HepG2 (cell line): ENCODE results near the gene IL2. TPM values are rescaled to one million over a fixed set of nuclear protein-coding genes. Genes with fewer than 3 reads are reported as not detected.

ENCODE experiments used
- ATAC-seq: fragments of 200-7000 bp; cut with Tn5 transposase; 3 replicates; pipeline ENCODE4 v1.9.1; 2020; ENCODE audit warnings: mild to moderate bottlenecking, moderate library complexity
- BruUV-seq: library from RNA; stranded (reverse); fragments of 400-500 nt; replicated peaks from 2 replicates; lab custom pipeline; 2021; lab: Mats Ljungman, UMichigan
- CTCF ChIA-PET: fragments of 300-600 bp; formaldehyde crosslinking; extraction: SDS; loops from one replicate; lab custom pipeline; 2021; ENCODE audit warnings: low total read pairs, inconsistent platforms, low intra/inter-chr PET ratio; lab: Yijun Ruan, JAX
- POLR2A ChIA-PET: fragments of 350-600 bp; sonication (Branson Sonifier 250); formaldehyde crosslinking; loops from one replicate; lab custom pipeline; 2020; ENCODE audit warnings: antibody characterized with exemption, inconsistent platforms; lab: Yijun Ruan, JAX
- DNase-seq: peaks from one replicate; pipeline ENCODE4 v3.0.0-alpha.2; 2015; ENCODE audit warnings: low spot score
- FAIRE-seq: peaks from 3 replicates; lab custom pipeline; 2011; peaks lifted over from hg19 to GRCh38; lab: Jason Lieb, UNC
- H2AFZ ChIP-seq: one replicate; pipeline ENCODE4 v1.6.1; 2011; ENCODE audit warnings: low read length, inconsistent platforms
- H3K27ac ChIP-seq: fragments of 300-600 bp; 3 replicates; pipeline ENCODE4 v1.8.0; 2011; ENCODE audit warnings: mixed run types, mild to moderate bottlenecking, mixed read lengths, low read length, inconsistent platforms; ENCODE audit not compliant: insufficient read depth; ENCODE audit errors: extremely low read length
- H3K27me3 ChIP-seq, 2 experiments: fragments of 200-600 bp in 1 of 2; 2 replicates in 1 of 2; 3 replicates in 1 of 2; pipeline versions ENCODE4 v1.6.0 to v1.8.0; 2011; ENCODE audit warnings: low read length in 2 of 2, mild to moderate bottlenecking in 2 of 2, moderate library complexity in 2 of 2, inconsistent platforms in 1 of 2; ENCODE audit not compliant: insufficient read depth in 2 of 2, control insufficient read depth in 1 of 2
- H3K36me3 ChIP-seq, 2 experiments: fragments of 200-600 bp in 1 of 2; replicated peaks in 1 of 2; 2 replicates in 1 of 2; 3 replicates in 1 of 2; pipeline versions ENCODE4 v1.5.1 to v1.8.0; 2011; ENCODE audit warnings: low read length in 2 of 2, inconsistent platforms in 1 of 2; ENCODE audit not compliant: insufficient read depth in 2 of 2, control insufficient read depth in 1 of 2
- H3K4me1 ChIP-seq: 2 replicates; pipeline ENCODE4 v1.5.1; 2012; ENCODE audit warnings: low read length, inconsistent platforms; ENCODE audit not compliant: insufficient read depth
- H3K4me2 ChIP-seq: 2 replicates; pipeline ENCODE4 v1.6.0; 2011; ENCODE audit warnings: low read depth, low read length, inconsistent platforms
- H3K4me3 ChIP-seq, 3 experiments: fragments of 200-600 bp in 1 of 3; sonication (generic), shearing (Covaris generic) in 1 of 3; replicated peaks in 1 of 3; 2 replicates each; pipeline ENCODE4 v1.5.1; 2011 to 2016; ENCODE audit warnings: low read length in 3 of 3, inconsistent platforms in 2 of 3, low read depth in 2 of 3, mild to moderate bottlenecking in 2 of 3, control low read depth in 1 of 3, mixed read lengths in 1 of 3; ENCODE audit not compliant: insufficient read depth in 1 of 3
- H3K79me2 ChIP-seq: one replicate; pipeline ENCODE4 v1.6.1; 2011; ENCODE audit warnings: low read length, inconsistent platforms; ENCODE audit not compliant: insufficient read depth
- H3K9ac ChIP-seq: 2 replicates; pipeline ENCODE4 v1.6.0; 2011; ENCODE audit warnings: mild to moderate bottlenecking, low read depth, low read length, inconsistent platforms; ENCODE audit not compliant: insufficient read depth
- H3K9me3 ChIP-seq: 2 replicates; pipeline ENCODE4 v1.5.1; 2012; ENCODE audit warnings: mild to moderate bottlenecking, low read length
- H4K20me1 ChIP-seq: 2 replicates; pipeline ENCODE4 v1.6.0; 2011; ENCODE audit warnings: inconsistent platforms, mild to moderate bottlenecking, low read length, moderate library complexity; ENCODE audit not compliant: insufficient read depth
- HDAC1 ChIP-seq: sonication (generic); formaldehyde crosslinking; IDR thresholded peaks from 2 replicates; pipeline ENCODE4 v1.5.1; 2020; ENCODE audit warnings: mild to moderate bottlenecking, missing genetic modification reagents
- RERE ChIP-seq: IDR thresholded peaks from 2 replicates; pipeline ENCODE4 v1.6.1; 2016; ENCODE audit warnings: low read depth, missing genetic modification reagents, missing compliant biosample characterization
- RFX1 ChIP-seq: fragments of 450-650 bp; IDR thresholded peaks from 2 replicates; pipeline ENCODE4 v1.6.1; 2017
- TAF15 ChIP-seq: fragments of 200-400 bp; formaldehyde crosslinking; IDR thresholded peaks from one replicate; pipeline ENCODE4 v1.6.1; 2018; ENCODE audit warnings: mild to moderate bottlenecking, low read depth, low read length; ENCODE audit not compliant: poor library complexity, severe bottlenecking
- THRA ChIP-seq: sonication (generic); formaldehyde crosslinking; IDR thresholded peaks from 2 replicates; pipeline ENCODE4 v1.4.0; 2020; ENCODE audit warnings: missing genetic modification reagents, borderline replicate concordance
- U2AF1 ChIP-seq: fragments of 200-400 bp; formaldehyde crosslinking; optimal IDR thresholded peaks from 2 replicates; pipeline ENCODE3; 2017; ENCODE audit warnings: mild to moderate bottlenecking, low read depth, low read length
- ZNF367 ChIP-seq: sonication (generic); formaldehyde crosslinking; IDR thresholded peaks from 2 replicates; pipeline ENCODE4 v1.4.0; 2020; ENCODE audit warnings: missing genetic modification reagents, borderline replicate concordance
- WGBS: methylation state at CpG from one replicate; pipeline ENCODE4 v1.1.6; 2017; ENCODE audit warnings: low lambda C conversion rate; 5-methylcytosine and 5-hydroxymethylcytosine counted together
- in situ Hi-C: cut with HindIII; loops from 2 replicates; pipeline ENCODE4 v1.10.0; 2017; ENCODE audit warnings: low pct_unique_long_range_greater_than_20kb; ENCODE audit not compliant: extremely low pct_ligation_motif_present
- intact Hi-C: fragments of 100-400 bp; cut with micrococcal nuclease; formaldehyde crosslinking; loops from one replicate; pipeline ENCODE4 v1.10.0; 2022; ENCODE audit not compliant: unreplicated experiment
- polyA plus RNA-seq, 8 experiments: library from polyadenylated mRNA; depleted of rRNA in 3 of 8; stranded (reverse) in 7 of 8; unstranded in 1 of 8; fragments of >200 nt; fragmentation: Illumina TruSeq in 4 of 8; extraction: Trizol in 4 of 8; gene quantifications; 2 replicates each; pipeline versions ENCODE4 v1.2.1 to v1.2.3, GENCODE V29; 2011 to 2016; ENCODE audit warnings: low read depth in 4 of 8, missing spikeins in 1 of 8, mixed read lengths in 1 of 8; ENCODE audit not compliant: insufficient read depth in 1 of 8
- total RNA-seq, 5 experiments: library from RNA; depleted of rRNA; stranded (reverse); fragments of >200 nt; fragmentation: Illumina TruSeq; extraction: Trizol; gene quantifications; 2 replicates each; pipeline ENCODE4 v1.2.3, GENCODE V29; 2016; ENCODE audit warnings: low read depth in 1 of 5
- TF ChIP-seq, protein P1 (sequence below): sonication (generic); formaldehyde crosslinking; IDR thresholded peaks from 2 replicates; pipeline ENCODE4 v1.4.0; 2020; ENCODE audit warnings: mild to moderate bottlenecking, low read depth, missing genetic modification reagents

IL2 gene
- total and polyA plus RNA-seq, 2 of the 13 experiments (the other 11 are each of a cell fraction or from before 2014, with no cell fraction given), result not detected

GRCh38 chr4:122458625-122459024 is 2.1 kb upstream of the IL2 start (continued):
- TF ChIP-seq, protein P1, sequence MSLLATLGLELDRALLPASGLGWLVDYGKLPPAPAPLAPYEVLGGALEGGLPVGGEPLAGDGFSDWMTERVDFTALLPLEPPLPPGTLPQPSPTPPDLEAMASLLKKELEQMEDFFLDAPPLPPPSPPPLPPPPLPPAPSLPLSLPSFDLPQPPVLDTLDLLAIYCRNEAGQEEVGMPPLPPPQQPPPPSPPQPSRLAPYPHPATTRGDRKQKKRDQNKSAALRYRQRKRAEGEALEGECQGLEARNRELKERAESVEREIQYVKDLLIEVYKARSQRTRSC (CRISPR knock-in tag), result no peak
- TF ChIP-seq, all 625 proteins: peak for 0

DNA sequence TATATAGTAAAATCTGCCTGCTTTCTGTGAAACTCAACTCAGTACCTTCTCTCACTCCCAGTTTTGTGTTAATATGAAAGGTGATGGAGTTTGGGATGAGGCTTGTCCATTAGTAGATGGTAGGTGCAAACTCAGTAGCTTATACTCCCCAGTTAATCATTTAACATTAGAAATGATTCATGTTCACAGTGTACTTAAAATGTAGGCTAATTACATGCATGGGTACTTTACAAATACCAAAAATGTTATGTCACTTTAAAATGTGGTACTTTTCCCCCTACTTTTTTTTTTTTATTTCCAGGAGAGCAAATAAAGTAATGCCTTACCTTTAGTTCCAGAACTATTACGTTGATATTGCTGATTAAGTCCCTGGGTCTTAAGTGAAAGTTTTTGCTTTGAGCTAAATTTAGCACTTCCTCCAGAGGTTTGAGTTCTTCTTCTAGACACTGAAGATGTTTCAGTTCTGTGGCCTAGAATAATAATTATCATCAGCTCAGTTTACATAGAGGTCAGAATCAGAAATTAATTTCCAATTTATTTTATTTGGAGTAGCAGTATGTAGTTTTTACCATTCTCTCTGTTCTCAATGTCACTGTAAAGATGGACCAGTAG is 3.0 kb downstream of the IL2 start:
- TF ChIP-seq TAF15, result no peak
- no peak for TF ChIP-seq U2AF1
- no peak for TF ChIP-seq RFX1
- TF ChIP-seq THRA (CRISPR knock-in tag), result no peak
- no peak for TF ChIP-seq ZNF367 (CRISPR knock-in tag)
- TF ChIP-seq RERE (CRISPR knock-in tag), result no peak
- no peak for TF ChIP-seq HDAC1
- Histone ChIP-seq H3K27ac (no peak overlapping the region), H3K27me3 (no peaks in the 10 kb centered on the region), H3K4me3 (no peak overlapping the region), H3K36me3 (no peaks in the 10 kb centered on the region), H2AFZ (no peak overlapping the region), H3K4me1 (no peaks in the 10 kb centered on the region), H4K20me1 (no peaks in the 10 kb centered on the region), H3K4me2 (no peak overlapping the region), H3K79me2 (no peaks in the 10 kb centered on the region), H3K9ac (no peak overlapping the region), H3K9me3 (no peaks in the 10 kb centered on the region)
- DNase-seq (no peak), ATAC-seq (no peak), FAIRE-seq (no peak)
- 0% methylated on average over 1 of the region's 1 CpG for WGBS
- intact Hi-C loops, result no loop called here
- POLR2A ChIA-PET, result no interaction called here
- CTCF ChIA-PET, result no interaction called here
- in situ Hi-C loops, result no loop called here
- BruUV-seq, result no TSS peak
